GM18505 (cell line): ENCODE results near the gene ZNF497.
"Not testable (repeated sequence)": the region's sequence is repeated elsewhere in the genome, so short reads cannot be mapped to it uniquely, and the experiment has no call there.

Experiments
- ATAC-seq: cut with Tn5 transposase; IDR thresholded peaks from one replicate; pipeline ENCODE4 v1.9.1; 2021; ENCODE audit not compliant: unreplicated experiment
- POLR2A ChIP-seq: IDR thresholded peaks from 4 replicates; pipeline ENCODE4 v1.6.1; 2011; ENCODE audit warnings: borderline replicate concordance; ENCODE audit not compliant: insufficient read depth, insufficient read length; ENCODE audit errors: extremely low read depth

The ZNF497 gene

GRCh38 chr19:58362272-58362994, at the start of gene ZNF497:
Gene ZNF497, minus strand, starts transcription at chr19:58362751. Its CDS starts 5,116 bp downstream, at chr19:58357635.
- TF ChIP-seq POLR2A = peak; percentile 87
- peak; percentile 86 for ATAC-seq

DNA sequence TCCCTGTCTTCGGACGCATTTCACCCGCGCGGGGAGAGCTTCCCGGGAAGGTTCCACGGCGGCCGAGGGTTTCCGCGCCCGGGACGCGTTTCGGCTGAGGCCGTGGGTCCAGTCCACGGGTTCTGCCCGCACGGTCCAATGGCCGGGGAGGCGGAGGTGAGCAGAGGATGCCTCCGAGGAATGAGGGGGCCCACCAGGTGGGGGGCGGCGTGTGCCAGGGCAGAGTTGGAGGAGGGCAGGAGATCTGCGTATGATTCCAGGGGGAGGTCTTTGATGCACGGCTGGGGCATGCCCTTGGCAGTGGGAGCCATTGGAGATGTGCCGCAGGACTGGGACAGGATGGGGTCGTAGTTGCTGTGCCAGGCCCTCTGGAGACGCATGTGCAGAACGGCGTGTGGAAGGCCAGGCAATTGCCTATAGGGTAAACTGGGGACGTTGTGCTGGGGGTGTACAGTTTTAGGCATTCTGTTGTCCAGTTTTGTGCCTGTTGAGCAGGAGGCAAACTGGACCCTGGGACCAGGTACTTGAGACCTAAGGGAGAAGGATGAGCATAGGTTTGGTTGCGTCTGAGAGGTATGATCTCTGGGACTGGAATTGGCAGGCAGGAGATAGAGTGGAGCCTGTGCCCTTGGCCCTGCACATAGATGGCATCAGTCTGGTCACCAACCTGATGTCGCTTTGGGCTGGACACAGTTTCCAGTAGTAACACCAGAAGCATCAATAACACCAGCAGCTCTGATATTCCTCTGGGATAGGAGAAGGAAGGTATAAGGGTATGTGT, 46.6 kb upstream of the ZNF497 start:
- no peak for TF ChIP-seq POLR2A
- ATAC-seq = peak; percentile 18

DNA sequence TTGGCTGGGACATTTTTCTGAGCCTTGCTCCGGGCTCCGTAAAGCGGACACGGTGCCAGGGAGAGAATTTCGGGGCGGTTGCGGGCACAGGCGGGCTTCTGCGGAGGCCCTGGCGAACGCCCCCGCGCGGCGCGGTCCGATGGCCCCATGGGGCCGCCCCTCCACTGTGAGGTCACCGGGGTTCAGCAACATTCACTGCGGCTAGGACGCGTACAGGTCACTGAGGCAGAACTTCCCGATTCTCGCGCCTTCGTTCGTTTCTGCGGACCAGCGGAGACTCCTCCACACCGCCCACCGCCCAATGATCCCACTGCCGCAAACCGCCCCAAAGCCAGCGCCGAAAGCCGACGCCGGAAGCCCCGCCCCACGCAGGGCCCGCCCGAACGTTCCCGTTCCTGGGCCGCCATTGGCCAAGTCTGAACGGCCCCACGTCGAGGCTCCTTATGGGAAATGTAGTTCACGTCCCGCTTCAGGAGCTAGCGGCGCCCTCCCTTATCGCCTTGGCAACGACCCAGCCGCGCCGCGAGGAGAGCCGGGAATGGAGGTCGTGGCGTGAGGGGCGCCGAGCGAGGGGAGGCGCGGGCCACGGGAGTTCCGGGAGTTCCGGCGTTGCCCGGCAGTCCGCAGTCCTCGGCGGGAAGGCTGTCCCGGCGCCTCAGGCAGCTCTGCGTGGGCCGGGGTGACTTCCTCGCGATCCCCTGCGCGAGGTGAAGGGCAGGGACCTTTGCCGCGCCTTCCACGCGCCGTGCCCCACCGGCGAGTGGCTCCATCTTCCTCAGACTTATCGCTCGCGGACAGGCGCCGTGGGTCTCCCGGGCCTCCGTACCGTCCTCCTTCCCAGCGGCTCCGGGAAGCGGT, 45.8 kb upstream of the ZNF497 start, which contains the start of gene ZNF584:
Gene ZNF584, plus strand, starts transcription at position 498 of the 858 bp plus-strand sequence. CDS start 499 bp downstream, outside the sequence.
- TF ChIP-seq POLR2A = peak; percentile 89
- ATAC-seq = peak; percentile 87

GRCh38 chr19:58407658-58408151, 45.2 kb upstream of the ZNF497 start:
- ATAC-seq = peak; percentile 6
- TF ChIP-seq POLR2A = no peak

GRCh38 chr19:58406818-58407657, 44.5 kb upstream of the ZNF497 start:
- no peak for TF ChIP-seq POLR2A
- no peak for ATAC-seq

- ATAC-seq = not testable (repeated sequence)
Observed at GRCh38 chr19:58403920-58404478, 41.4 kb upstream of the ZNF497 start.

DNA sequence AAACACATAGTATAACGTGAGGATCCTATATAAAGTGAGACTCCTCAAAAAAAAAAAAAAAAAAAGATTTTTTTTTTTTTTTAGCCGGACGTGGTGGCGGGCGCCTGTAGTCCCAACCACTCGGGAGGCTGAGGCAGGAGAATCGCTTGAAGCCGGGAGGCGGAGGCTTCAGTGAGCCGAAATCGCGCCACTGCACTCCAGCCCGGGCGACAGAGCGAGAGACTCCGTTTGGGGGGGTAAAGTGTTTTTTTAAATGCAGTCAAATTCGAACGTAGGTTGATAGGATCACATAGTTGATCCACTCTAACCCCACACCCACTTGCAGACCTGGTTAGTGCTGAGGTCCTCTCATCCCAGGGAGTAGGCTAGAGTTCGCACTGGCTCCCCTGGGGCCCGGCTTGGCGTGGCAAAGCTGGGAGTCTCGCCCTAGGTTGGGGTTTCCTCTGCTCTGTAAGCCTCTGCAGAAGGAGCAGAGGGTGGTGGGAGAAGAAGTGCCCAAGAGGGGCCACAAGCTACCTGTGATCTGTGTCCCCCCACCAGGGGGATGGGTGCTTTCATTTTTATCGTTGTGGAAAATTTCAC, 39.4 kb upstream of the ZNF497 start:
- no peak for TF ChIP-seq POLR2A

GRCh38 chr19:58400916-58401839, 38.6 kb upstream of the ZNF497 start:
- peak; percentile 99 for ATAC-seq
- peak; percentile 82 for TF ChIP-seq POLR2A

More for the DNA sequence above, 39.4 kb upstream of the ZNF497 start:
- ATAC-seq = no peak

DNA sequence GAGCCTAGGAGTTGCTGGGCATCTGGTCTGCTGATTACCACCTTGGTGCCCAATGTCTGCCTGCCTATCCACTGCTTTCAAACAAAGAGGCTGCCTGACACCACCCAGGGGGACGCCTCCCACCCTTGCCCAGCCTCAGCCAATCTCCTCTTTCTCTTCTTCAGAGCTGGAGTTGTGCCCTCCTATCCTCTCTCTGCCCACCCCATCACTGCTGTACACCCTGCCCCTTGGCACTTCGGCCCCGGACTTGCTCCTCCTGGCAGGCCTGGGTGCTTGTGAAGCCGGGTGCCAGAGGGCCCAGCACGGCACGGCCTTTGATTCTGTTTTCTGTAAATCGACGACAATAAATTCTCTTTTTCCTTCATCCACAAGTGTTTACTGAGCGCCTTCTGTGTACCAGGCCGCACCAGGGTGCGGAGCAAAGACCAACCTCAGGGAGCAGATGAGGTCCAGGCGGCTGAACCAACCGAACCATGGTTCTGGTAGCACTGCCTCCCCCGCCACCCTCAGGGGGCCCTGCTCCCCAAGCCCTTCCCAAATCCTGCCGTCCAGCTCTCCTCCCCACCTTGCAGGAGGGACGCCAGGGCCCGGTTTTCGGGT, 37.9 kb upstream of the ZNF497 start:
- no peak for ATAC-seq
- no peak for TF ChIP-seq POLR2A

GRCh38 chr19:58399903-58400302, 37.4 kb upstream of the ZNF497 start:
- no peak for ATAC-seq

More at GRCh38 chr19:58399903-58400302, 37.4 kb upstream of the ZNF497 start:
- no peak for TF ChIP-seq POLR2A
